GM12878 (cell line): Measurements from ENCODE around the gene NPR1. TPM values are rescaled to one million over a fixed set of nuclear protein-coding genes. Genes with fewer than 3 reads are reported as not detected.
A peak's percentile ranks its signal among the peaks of the same experiment; 100 is the strongest.

Source experiments
- ATAC-seq: fragments of 200-7000 bp; cut with Tn5 transposase; 3 replicates; pipeline ENCODE4 v1.9.1; 2020; ENCODE audit warnings: mild to moderate bottlenecking, moderate library complexity
- BruUV-seq: library from RNA; stranded (reverse); fragments of 400-500 nt; replicated peaks from 2 replicates; lab custom pipeline; 2021; lab: Mats Ljungman, UMichigan
- CTCF ChIA-PET: fragments of 300-600 bp; sonication (Branson Sonifier 250); formaldehyde crosslinking; extraction: SDS; loops from one replicate; lab custom pipeline; 2021; ENCODE audit warnings: inconsistent platforms; lab: Yijun Ruan, JAX
- POLR2A ChIA-PET: fragments of 350-600 bp; formaldehyde crosslinking; extraction: SDS; loops from one replicate; lab custom pipeline; 2021; ENCODE audit warnings: inconsistent platforms; lab: Charles Lee
- RAD21 ChIA-PET: fragments of 300-600 bp; sonication (Branson Sonifier 250); formaldehyde crosslinking; loops from one replicate; lab custom pipeline; 2023; ENCODE audit warnings: antibody characterized with exemption; ENCODE audit not compliant: unreplicated experiment; lab: Charles Lee
- SMC1A ChIA-PET: fragments of 300-600 bp; sonication (Branson Sonifier 250); formaldehyde crosslinking; loops from one replicate; lab custom pipeline; 2023; ENCODE audit not compliant: unreplicated experiment, uncharacterized antibody; lab: Charles Lee
- DNase-seq: peaks from one replicate; pipeline ENCODE4 v3.0.0-alpha.2; 2011; ENCODE audit warnings: low read depth, low spot score
- FAIRE-seq: peaks from 3 replicates; lab custom pipeline; 2011; peaks lifted over from hg19 to GRCh38; lab: Jason Lieb, UNC
- H2AFZ ChIP-seq: 2 replicates; pipeline ENCODE4 v1.6.0; 2011; ENCODE audit warnings: low read depth, low read length, control low read depth; ENCODE audit not compliant: control insufficient read depth
- H3K27ac ChIP-seq: 2 replicates; pipeline ENCODE4 v1.5.1; 2011; ENCODE audit warnings: control low read depth; ENCODE audit not compliant: control insufficient read depth, insufficient read depth
- H3K27me3 ChIP-seq, 2 experiments: replicated peaks in 1 of 2; 2 replicates each; pipeline versions ENCODE4 v1.6.0 to v1.6.1; 2011; ENCODE audit warnings: low read length in 1 of 2; ENCODE audit not compliant: control insufficient read depth in 2 of 2, insufficient read depth in 2 of 2
- H3K36me3 ChIP-seq, 2 experiments: 2 replicates each; pipeline ENCODE4 v1.5.1; 2011; ENCODE audit warnings: low read length in 1 of 2; ENCODE audit not compliant: control insufficient read depth in 2 of 2, insufficient read depth in 2 of 2
- H3K4me1 ChIP-seq: 2 replicates; pipeline ENCODE4 v1.6.1; 2011; ENCODE audit warnings: mild to moderate bottlenecking, low read length, moderate library complexity, mixed read lengths; ENCODE audit not compliant: control insufficient read depth, insufficient read depth
- H3K4me2 ChIP-seq: 2 replicates; pipeline ENCODE4 v1.6.0; 2011; ENCODE audit warnings: control low read depth; ENCODE audit not compliant: control insufficient read depth, insufficient read depth
- H3K4me3 ChIP-seq: fragments of 200-600 bp; sonication (generic); 2 replicates; pipeline ENCODE4 v1.5.1; 2016
- H3K79me2 ChIP-seq: 2 replicates; pipeline ENCODE4 v1.6.0; 2011; ENCODE audit warnings: low read length; ENCODE audit not compliant: control insufficient read depth, insufficient read depth
- H3K9ac ChIP-seq: 2 replicates; pipeline ENCODE4 v1.8.0; 2011; ENCODE audit warnings: low read length, control low read depth, mixed read lengths; ENCODE audit not compliant: control insufficient read depth, insufficient read depth
- H3K9me3 ChIP-seq: replicated peaks from 3 replicates; pipeline ENCODE4 v1.5.1; 2011; ENCODE audit warnings: mild to moderate bottlenecking, low read length; ENCODE audit not compliant: control insufficient read depth, insufficient read depth
- H4K20me1 ChIP-seq: 2 replicates; pipeline ENCODE4 v1.6.0; 2011; ENCODE audit not compliant: control insufficient read depth, insufficient read depth
- BCL11A ChIP-seq: IDR thresholded peaks from 2 replicates; pipeline ENCODE4 v1.6.1; 2011; ENCODE audit warnings: low read depth, low read length
- FOXK2 ChIP-seq: fragments of 450-650 bp; IDR thresholded peaks from 2 replicates; pipeline ENCODE4 v1.6.1; 2017; ENCODE audit warnings: mild to moderate bottlenecking, moderate library complexity
- KDM1A ChIP-seq: fragments of 200-600 bp; sonication (generic); IDR thresholded peaks from 2 replicates; pipeline ENCODE4 v1.6.1; 2016; ENCODE audit warnings: borderline replicate concordance
- LARP7 ChIP-seq: fragments of 450-650 bp; IDR thresholded peaks from 2 replicates; pipeline ENCODE4 v1.6.1; 2017; ENCODE audit warnings: mild to moderate bottlenecking
- NR2C2 ChIP-seq: IDR thresholded peaks from 2 replicates; pipeline ENCODE4 v1.6.1; 2011; ENCODE audit warnings: borderline replicate concordance, low read depth; ENCODE audit not compliant: control insufficient read depth, insufficient read length
- RELA ChIP-seq: fragments of 450-650 bp; IDR thresholded peaks from 2 replicates; pipeline ENCODE4 v1.8.0; 2014; ENCODE audit warnings: borderline replicate concordance; ENCODE audit not compliant: partially characterized antibody
- SMAD5 ChIP-seq: IDR thresholded peaks from 2 replicates; pipeline ENCODE4 v1.6.1; 2016; ENCODE audit warnings: antibody characterized with exemption, low read depth
- SRF ChIP-seq, 2 experiments: IDR thresholded peaks; 2 replicates each; pipeline ENCODE4 v1.6.1; 2011; ENCODE audit warnings: low read depth in 2 of 2, low read length in 2 of 2, mild to moderate bottlenecking in 1 of 2, moderate library complexity in 1 of 2
- TCF12 ChIP-seq: IDR thresholded peaks from 2 replicates; pipeline ENCODE4 v1.6.1; 2011; ENCODE audit warnings: low read depth, mild to moderate bottlenecking, low read length
- ZBED1 ChIP-seq: IDR thresholded peaks from 2 replicates; pipeline ENCODE4 v1.6.1; 2016; ENCODE audit warnings: borderline replicate concordance
- WGBS: methylation state at CpG from one replicate; pipeline ENCODE4 v1.1.6; 2016; ENCODE audit warnings: low lambda C conversion rate; ENCODE audit not compliant: insufficient replicate concordance, insufficient coverage; ENCODE audit errors: missing lambda C conversion rate; 5-methylcytosine and 5-hydroxymethylcytosine counted together
- in situ Hi-C: fragments of 300-500 bp; cut with MboI; formaldehyde crosslinking; loops from 9 replicates; pipeline ENCODE4 v1.14.3; 2018; ENCODE audit warnings: mixed read lengths
- intact Hi-C: fragments of 100-400 bp; cut with micrococcal nuclease; formaldehyde crosslinking; loops from one replicate; pipeline ENCODE4 v1.14.2; 2022; ENCODE audit not compliant: unreplicated experiment
- polyA plus RNA-seq, 11 experiments: library from polyadenylated mRNA; depleted of rRNA in 4 of 11; unstranded in 6 of 11; stranded (reverse) in 5 of 11; fragments of >200 nt; fragmentation: Nextera tagmentation in 4 of 11; fragmentation: Illumina TruSeq in 1 of 11; extraction: Ambion mirVana in 4 of 11; extraction: Trizol in 1 of 11; gene quantifications; 1 replicate in 1 of 11; 2 replicates in 10 of 11; pipeline versions ENCODE4 v1.2.1 to v1.2.3, GENCODE V29; 2011 to 2016; ENCODE audit warnings: inconsistent platforms in 2 of 11, missing spikeins in 2 of 11, low read depth in 1 of 11
- total RNA-seq, 4 experiments: library from RNA; depleted of rRNA in 3 of 4; stranded (reverse); fragments of >200 nt in 3 of 4; fragmentation: Illumina TruSeq in 1 of 4; extraction: Trizol in 1 of 4; gene quantifications; 2 replicates each; pipeline versions ENCODE4 v1.2.1 to v1.2.3, GENCODE V29; 2013 to 2021
- TF ChIP-seq, protein P1 (sequence below): IDR thresholded peaks from 2 replicates; pipeline ENCODE4 v1.6.1; 2011; ENCODE audit warnings: borderline replicate concordance, low read depth, mild to moderate bottlenecking, moderate library complexity, low read length; ENCODE audit not compliant: insufficient read depth, poor library complexity, severe bottlenecking
- TF ChIP-seq, protein P2 (sequence below): fragments of 450-650 bp; IDR thresholded peaks from 2 replicates; pipeline ENCODE4 v1.6.1; 2017; ENCODE audit warnings: mild to moderate bottlenecking
- TF ChIP-seq, protein P3 (sequence below): fragments of 450-650 bp; IDR thresholded peaks from 2 replicates; pipeline ENCODE4 v1.6.1; 2017; ENCODE audit warnings: low read depth, mild to moderate bottlenecking, moderate library complexity

NPR1 gene
- total and polyA plus RNA-seq, 10 of the 15 experiments (the other 5 are each of a cell fraction or from before 2014, with no cell fraction given): 0.09 to 2.1 (median 0.28) TPM; not detected in 1

DNA sequence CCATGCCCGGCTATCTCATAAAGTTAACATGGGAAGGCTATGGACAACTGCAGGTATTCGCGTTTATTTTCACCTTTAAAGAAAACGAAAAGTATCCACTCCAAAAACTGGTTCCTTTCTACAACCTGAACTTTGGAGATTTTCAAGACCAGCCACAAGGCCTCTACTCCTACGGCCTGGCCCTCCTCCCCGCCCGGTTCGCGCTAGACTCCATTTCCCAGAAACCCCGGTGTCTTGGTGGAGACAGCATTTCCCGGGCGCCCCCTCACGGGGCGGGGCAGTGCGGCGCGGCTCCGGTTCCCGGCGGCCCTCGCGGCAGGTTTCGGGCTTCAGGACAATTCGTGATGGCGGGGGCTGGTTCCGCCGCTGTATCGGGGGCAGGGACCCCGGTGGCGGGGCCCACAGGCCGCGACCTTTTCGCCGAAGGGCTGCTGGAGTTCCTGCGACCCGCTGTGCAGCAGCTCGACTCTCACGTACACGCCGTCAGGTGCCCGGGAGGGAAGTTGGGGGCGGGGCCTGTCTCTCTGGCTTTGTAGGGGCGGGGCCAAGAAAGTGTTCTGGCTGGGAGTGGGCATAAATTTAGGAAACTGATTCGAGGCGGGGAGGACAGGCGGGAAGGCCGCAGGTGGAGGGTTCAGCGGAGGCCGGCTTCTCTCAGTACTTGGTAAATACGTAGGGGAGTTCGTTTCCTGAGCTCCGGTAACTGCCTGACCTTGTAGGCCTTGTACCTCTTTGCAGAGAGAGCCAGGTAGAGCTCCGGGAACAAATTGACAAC is 19.9 kb upstream of the NPR1 start, which contains the start of gene SNAPIN (continued):
- TF ChIP-seq, protein P1, sequence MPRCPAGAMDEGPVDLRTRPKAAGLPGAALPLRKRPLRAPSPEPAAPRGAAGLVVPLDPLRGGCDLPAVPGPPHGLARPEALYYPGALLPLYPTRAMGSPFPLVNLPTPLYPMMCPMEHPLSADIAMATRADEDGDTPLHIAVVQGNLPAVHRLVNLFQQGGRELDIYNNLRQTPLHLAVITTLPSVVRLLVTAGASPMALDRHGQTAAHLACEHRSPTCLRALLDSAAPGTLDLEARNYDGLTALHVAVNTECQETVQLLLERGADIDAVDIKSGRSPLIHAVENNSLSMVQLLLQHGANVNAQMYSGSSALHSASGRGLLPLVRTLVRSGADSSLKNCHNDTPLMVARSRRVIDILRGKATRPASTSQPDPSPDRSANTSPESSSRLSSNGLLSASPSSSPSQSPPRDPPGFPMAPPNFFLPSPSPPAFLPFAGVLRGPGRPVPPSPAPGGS: no peak
- TF ChIP-seq KDM1A (no peak), TCF12 (no peak; the same call in 1 of the 2 replicates), SRF (IDR thresholded peaks at IDR 0.05; ENCODE audit: low read depth in 2 of 2, low read length in 2 of 2) (no peak), LARP7 (0 out of 2 replicates have a peak, but pooled peaks have one; percentile 24), RELA (peak; percentile 64)

DNA sequence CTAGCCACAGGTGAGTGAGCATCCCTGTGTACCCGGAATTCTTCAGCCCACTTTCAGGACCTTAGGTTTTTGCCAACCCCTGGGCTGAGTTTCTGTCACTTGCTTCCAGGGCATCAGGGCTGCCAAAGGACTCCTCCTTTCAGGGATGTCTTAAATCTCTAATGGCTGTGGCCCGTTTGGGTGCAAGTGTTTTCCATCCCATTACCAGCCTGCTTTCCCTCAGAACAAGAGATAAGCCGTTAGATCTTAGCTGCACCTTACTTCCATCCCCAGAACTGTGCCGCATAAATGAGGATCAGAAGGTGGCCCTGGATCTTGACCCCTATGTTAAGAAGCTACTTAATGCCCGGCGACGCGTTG is 19.3 kb upstream of the NPR1 start:
- ChIA-PET POLR2A (interaction anchor here (0.5 kb wide), 2 partner anchors 25 to 557 kb away, joined by 3 read pairs; partner anchors contain the start of gene CHTOP), CTCF (interaction anchor here (0.6 to 2.4 kb wide), 7 partner anchors 9 to 149 kb away, joined by 3 to 12 read pairs (median 4); no protein-coding TSS in a partner anchor), SMC1A (interaction anchor here (0.6 to 4.5 kb wide), 6 partner anchors 8 to 87 kb away, joined by 3 to 24 read pairs (median 4); partner anchors contain the start of gene CHTOP), RAD21 (interaction anchor here (0.7 to 1.4 kb wide), 2 partner anchors 25 to 114 kb away, joined by 4 to 6 read pairs; partner anchors contain the start of gene CHTOP)
- ATAC-seq: no peak
- 58% methylated on average over 8 of the region's 8 CpGs for WGBS
- Histone ChIP-seq H4K20me1 (no peaks in the 10 kb centered on the region), H3K4me1 (peaks cover 6% of the 10 kb centered on the region; the same call in 1 of the 2 replicates), H3K79me2 (peaks cover 13% of the 10 kb centered on the region), H3K27me3 (no peaks in the 10 kb centered on the region), H3K4me3 (peak overlapping the region; percentile 94), H3K9ac (peak overlapping the region; percentile 82), H2AFZ (peak overlapping the region; percentile 96), H3K36me3 (peaks cover 12 to 30% of the 10 kb centered on the region in 2 experiments), H3K27ac (peak overlapping the region; percentile 88), H3K9me3 (no peaks in the 10 kb centered on the region), H3K4me2 (peak overlapping the region; percentile 98)
- FAIRE-seq: no peak
- TSS peak; percentile 83 for BruUV-seq
- intact Hi-C loops (no loop called here), in situ Hi-C loops (no loop called here)
- DNase-seq: no peak
- TF ChIP-seq, protein P2, sequence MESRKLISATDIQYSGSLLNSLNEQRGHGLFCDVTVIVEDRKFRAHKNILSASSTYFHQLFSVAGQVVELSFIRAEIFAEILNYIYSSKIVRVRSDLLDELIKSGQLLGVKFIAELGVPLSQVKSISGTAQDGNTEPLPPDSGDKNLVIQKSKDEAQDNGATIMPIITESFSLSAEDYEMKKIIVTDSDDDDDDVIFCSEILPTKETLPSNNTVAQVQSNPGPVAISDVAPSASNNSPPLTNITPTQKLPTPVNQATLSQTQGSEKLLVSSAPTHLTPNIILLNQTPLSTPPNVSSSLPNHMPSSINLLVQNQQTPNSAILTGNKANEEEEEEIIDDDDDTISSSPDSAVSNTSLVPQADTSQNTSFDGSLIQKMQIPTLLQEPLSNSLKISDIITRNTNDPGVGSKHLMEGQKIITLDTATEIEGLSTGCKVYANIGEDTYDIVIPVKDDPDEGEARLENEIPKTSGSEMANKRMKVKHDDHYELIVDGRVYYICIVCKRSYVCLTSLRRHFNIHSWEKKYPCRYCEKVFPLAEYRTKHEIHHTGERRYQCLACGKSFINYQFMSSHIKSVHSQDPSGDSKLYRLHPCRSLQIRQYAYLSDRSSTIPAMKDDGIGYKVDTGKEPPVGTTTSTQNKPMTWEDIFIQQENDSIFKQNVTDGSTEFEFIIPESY: no peak
- TF ChIP-seq SMAD5 (no peak), ZBED1 (no peak), FOXK2 (no peak), BCL11A (no peak), NR2C2 (no peak)
- TF ChIP-seq, protein P3, sequence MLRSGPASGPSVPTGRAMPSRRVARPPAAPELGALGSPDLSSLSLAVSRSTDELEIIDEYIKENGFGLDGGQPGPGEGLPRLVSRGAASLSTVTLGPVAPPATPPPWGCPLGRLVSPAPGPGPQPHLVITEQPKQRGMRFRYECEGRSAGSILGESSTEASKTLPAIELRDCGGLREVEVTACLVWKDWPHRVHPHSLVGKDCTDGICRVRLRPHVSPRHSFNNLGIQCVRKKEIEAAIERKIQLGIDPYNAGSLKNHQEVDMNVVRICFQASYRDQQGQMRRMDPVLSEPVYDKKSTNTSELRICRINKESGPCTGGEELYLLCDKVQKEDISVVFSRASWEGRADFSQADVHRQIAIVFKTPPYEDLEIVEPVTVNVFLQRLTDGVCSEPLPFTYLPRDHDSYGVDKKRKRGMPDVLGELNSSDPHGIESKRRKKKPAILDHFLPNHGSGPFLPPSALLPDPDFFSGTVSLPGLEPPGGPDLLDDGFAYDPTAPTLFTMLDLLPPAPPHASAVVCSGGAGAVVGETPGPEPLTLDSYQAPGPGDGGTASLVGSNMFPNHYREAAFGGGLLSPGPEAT: no peak
